Neutrophil (primary cell): Measurements from ENCODE around the gene C1orf122.

Experiments
- H3K27ac ChIP-seq: fragments of 200-600 bp; sonication (generic); 2 replicates; pipeline ENCODE4 v1.5.1; 2016; ENCODE audit warnings: mild to moderate bottlenecking, moderate library complexity
- H3K27me3 ChIP-seq: fragments of 200-600 bp; sonication (generic); 2 replicates; pipeline ENCODE4 v1.6.0; 2016; ENCODE audit warnings: mild to moderate bottlenecking
- H3K36me3 ChIP-seq: fragments of 200-600 bp; sonication (generic); 2 replicates; pipeline ENCODE4 v1.5.1; 2017
- H3K4me1 ChIP-seq, 2 experiments: fragments of 200-600 bp in 1 of 2; sonication (generic) in 1 of 2; 1 replicate in 1 of 2; 2 replicates in 1 of 2; pipeline versions ENCODE4 v1.5.1 to v1.6.1; 2013 to 2016; ENCODE audit warnings: low read depth in 1 of 2, low read length in 1 of 2, mild to moderate bottlenecking in 1 of 2, moderate library complexity in 1 of 2; ENCODE audit not compliant: control insufficient read depth in 1 of 2, insufficient read depth in 1 of 2
- H3K4me3 ChIP-seq, 2 experiments: fragments of 200-600 bp in 1 of 2; sonication (generic) in 1 of 2; 1 replicate in 1 of 2; 2 replicates in 1 of 2; pipeline ENCODE4 v1.5.1; 2013 to 2016; ENCODE audit warnings: low read depth in 1 of 2, low read length in 1 of 2, mild to moderate bottlenecking in 1 of 2, moderate library complexity in 1 of 2
- H3K9me3 ChIP-seq: fragments of 200-600 bp; sonication (generic); 2 replicates; pipeline ENCODE4 v1.5.1; 2016
- TF ChIP-seq, protein P1 (sequence below): fragments of 200-600 bp; sonication (generic); IDR thresholded peaks from 2 replicates; pipeline ENCODE4 v1.5.1; 2016; ENCODE audit warnings: antibody characterized with exemption

Gene C1orf122

DNA sequence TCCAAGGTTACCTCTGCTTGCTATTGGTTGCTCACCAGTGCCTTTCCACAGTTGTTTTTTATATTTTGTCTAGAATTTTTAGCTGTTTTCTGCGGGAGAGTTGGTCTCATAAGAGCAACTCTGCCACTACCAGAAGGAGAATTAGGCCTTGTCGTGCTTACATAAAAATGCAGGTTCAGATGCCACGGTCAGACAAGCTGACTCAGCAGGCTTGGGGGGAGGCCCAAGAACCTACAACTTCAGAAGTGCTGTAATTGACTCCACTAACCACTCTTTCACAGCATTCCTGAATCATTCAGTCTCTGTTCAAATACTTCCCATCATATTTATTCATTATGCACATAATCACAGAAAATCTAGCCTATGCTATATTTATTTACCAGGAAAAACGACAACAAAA is 23.5 kb downstream of the C1orf122 start:
- TF ChIP-seq, protein P1, sequence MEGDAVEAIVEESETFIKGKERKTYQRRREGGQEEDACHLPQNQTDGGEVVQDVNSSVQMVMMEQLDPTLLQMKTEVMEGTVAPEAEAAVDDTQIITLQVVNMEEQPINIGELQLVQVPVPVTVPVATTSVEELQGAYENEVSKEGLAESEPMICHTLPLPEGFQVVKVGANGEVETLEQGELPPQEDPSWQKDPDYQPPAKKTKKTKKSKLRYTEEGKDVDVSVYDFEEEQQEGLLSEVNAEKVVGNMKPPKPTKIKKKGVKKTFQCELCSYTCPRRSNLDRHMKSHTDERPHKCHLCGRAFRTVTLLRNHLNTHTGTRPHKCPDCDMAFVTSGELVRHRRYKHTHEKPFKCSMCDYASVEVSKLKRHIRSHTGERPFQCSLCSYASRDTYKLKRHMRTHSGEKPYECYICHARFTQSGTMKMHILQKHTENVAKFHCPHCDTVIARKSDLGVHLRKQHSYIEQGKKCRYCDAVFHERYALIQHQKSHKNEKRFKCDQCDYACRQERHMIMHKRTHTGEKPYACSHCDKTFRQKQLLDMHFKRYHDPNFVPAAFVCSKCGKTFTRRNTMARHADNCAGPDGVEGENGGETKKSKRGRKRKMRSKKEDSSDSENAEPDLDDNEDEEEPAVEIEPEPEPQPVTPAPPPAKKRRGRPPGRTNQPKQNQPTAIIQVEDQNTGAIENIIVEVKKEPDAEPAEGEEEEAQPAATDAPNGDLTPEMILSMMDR = no peak
- Histone ChIP-seq H3K27me3 (no peaks in the 10 kb centered on the region), H3K36me3 (peaks cover 100% of the 10 kb centered on the region)

DNA sequence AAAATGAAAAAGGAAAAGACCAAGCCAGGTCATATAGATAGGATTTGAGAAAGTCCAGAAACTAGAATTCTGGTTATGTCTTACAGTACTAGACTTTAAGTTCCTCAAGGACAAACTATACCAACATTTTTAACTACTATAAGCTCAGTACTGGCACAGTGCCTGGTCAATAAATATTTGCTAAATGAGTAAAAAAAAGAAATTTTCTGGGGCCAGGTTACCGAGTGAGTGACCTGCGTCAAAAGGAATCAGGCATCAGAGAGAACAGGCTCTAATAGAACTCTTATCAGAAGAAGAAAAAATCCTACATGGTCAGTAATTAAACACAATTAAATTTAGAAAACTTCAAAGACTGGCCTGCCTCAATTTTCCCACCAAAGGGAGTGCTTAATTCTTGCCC is 24.2 kb downstream of the C1orf122 start:
- Histone ChIP-seq H3K9me3 (no peaks in the 10 kb centered on the region), H3K27me3 (no peaks in the 10 kb centered on the region), H3K36me3 (peaks cover 100% of the 10 kb centered on the region), H3K27ac (no peak overlapping the region), H3K4me3 (no peak overlapping the region), H3K4me1 (no peaks in the 10 kb centered on the region)
- TF ChIP-seq, protein P1 = no peak

More for the DNA sequence above, 23.5 kb downstream of the C1orf122 start:
- Histone ChIP-seq H3K4me3 (no peak overlapping the region), H3K4me1 (peaks cover 1 to 2% of the 10 kb centered on the region in 2 experiments), H3K27ac (no peak overlapping the region), H3K9me3 (no peaks in the 10 kb centered on the region)

DNA sequence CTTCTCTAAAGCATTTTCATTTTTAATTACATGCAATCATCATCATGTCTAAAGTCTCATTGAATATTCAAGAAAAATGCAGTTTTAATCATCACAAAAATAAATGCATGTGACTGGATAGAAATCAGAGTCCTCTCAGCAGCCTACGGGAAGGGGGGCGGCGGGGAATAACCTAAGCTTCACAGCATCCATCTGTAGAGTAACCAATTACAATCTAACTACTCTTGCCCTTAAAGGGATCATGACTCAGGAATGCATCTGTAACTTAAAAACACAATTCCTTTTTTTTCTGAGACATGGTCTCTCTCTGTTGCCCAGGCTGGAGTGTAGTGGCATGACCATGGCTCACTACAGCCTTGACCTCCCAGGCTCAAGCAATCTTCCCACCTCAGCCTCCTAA is 29.2 kb downstream of the C1orf122 start:
- Histone ChIP-seq H3K27ac (no peak overlapping the region), H3K36me3 (peaks cover 94% of the 10 kb centered on the region)

DNA sequence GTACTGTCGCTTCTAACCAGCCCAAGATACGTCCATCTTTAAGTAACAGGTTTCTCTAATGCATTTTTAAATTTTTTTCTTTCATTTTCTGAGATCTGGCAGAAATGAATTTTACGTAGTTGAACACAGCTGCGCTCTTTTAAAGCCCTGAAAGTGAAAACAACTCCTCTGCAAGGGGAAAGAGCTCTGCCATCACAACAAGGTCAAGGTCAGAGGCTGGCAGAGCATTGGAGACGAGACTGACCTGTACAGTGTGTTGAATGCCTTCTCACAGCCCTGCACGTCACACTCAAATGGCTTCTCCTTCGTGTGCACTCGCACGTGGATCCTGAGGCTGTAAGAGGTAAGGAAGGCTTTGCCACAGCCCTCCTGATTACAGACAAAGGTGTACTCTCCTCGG is 32.1 kb downstream of the C1orf122 start:
- Histone ChIP-seq H3K27ac (peak overlapping the region; percentile 25), H3K9me3 (no peaks in the 10 kb centered on the region)

More for the DNA sequence above, 29.2 kb downstream of the C1orf122 start:
- H3K9me3 ChIP-seq = no peaks in the 10 kb centered on the region
- no peaks in the 10 kb centered on the region for H3K27me3 ChIP-seq
- peaks cover 7% of the 10 kb centered on the region in 2 experiments for H3K4me1 ChIP-seq
- TF ChIP-seq, protein P1 = no peak
- no peak overlapping the region for H3K4me3 ChIP-seq

DNA sequence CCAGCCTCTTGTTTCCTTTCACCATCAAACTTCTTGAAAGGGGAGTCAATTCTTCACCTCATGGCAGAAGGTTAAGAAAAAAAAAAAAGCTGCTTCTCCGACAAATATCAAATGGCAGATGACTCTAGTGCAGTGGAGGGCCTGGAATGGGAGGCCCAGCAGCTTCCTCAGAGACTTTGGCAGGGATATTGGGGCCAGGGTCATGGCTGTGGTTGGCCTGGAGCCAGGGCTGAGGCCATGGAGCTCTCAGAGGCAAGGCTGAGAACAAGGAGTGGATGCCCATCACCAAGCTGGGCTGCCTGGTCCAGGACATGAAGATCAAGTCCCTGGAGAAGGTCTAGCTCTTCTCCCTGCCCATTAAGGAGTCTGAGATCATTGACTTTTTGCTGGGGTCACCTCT is 33.1 kb downstream of the C1orf122 start:
- Histone ChIP-seq H3K27ac (peak overlapping the region; percentile 92), H3K27me3 (no peaks in the 10 kb centered on the region), H3K36me3 (peaks cover 55% of the 10 kb centered on the region), H3K9me3 (no peaks in the 10 kb centered on the region), H3K4me3 (no peak overlapping the region), H3K4me1 (peaks cover 46 to 47% of the 10 kb centered on the region in 2 experiments)
- TF ChIP-seq, protein P1 = no peak

More for the DNA sequence above, 32.1 kb downstream of the C1orf122 start:
- Histone ChIP-seq H3K36me3 (peaks cover 65% of the 10 kb centered on the region), H3K4me1 (peaks cover 36% of the 10 kb centered on the region in 2 experiments), H3K4me3 (no peak overlapping the region), H3K27me3 (no peaks in the 10 kb centered on the region)
- TF ChIP-seq, protein P1 = no peak

DNA sequence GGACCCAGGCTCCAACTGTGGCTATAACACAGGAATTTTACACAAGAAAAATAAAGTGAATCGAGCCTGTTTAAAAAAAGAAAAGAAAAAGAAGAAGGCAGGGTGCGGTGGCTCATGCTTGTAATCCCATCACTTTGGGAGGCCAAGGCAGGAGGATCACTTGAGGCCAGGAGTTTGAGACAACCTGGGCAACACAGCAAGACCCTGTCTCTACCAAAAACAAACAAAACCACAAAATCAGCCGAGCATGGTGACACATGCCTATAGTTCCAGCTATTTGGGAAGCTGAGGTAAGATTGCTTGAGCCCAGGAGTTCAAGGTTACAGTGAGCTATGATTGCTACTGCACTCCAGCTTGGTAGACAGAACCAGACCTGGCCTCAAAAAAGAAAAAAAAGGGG is 34.1 kb downstream of the C1orf122 start:
- Histone ChIP-seq H3K36me3 (peaks cover 46% of the 10 kb centered on the region), H3K27me3 (no peaks in the 10 kb centered on the region), H3K4me1 (peaks cover 56% of the 10 kb centered on the region in 2 experiments), H3K27ac (peak overlapping the region; percentile 92), H3K9me3 (no peaks in the 10 kb centered on the region), H3K4me3 (no peak overlapping the region)
- TF ChIP-seq, protein P1 = no peak
